Erythroblast (primary cell): ENCODE data around the gene PCDH15.

ENCODE experiments used
- DNase-seq, 2 experiments: peaks; one replicate each; lab custom pipeline; 2025; lab: John Stamatoyannopoulos, UW
- GATA1 ChIP-seq: IDR thresholded peaks from 2 replicates; pipeline ENCODE4 v1.6.1; 2011; ENCODE audit warnings: low read depth, mild to moderate bottlenecking, control low read depth, low read length, moderate library complexity
- POLR2A ChIP-seq: IDR thresholded peaks from 2 replicates; pipeline ENCODE4 v1.6.1; 2011; ENCODE audit warnings: mild to moderate bottlenecking, low read length

PCDH15 gene

DNA sequence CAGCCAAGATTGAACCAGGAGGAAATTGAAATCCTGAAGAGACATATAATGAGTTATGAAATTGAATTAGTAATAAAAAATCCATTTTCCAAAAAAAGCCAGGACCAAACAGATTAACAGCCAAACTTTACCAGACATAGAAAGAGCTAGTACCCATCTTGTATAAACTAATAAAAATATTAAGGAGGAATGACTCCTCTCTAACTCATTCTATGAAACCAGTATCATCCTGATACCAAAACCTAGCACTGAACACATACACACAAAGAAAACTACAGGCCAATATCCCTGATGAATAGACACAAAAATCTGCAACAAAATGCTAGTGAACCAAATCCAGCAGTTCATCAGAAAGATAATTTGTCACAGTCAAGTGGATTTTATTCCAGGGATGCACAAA is 140.6 kb downstream of the PCDH15 start:
- no peak for TF ChIP-seq POLR2A
- TF ChIP-seq GATA1: no peak
- no peak for DNase-seq

DNA sequence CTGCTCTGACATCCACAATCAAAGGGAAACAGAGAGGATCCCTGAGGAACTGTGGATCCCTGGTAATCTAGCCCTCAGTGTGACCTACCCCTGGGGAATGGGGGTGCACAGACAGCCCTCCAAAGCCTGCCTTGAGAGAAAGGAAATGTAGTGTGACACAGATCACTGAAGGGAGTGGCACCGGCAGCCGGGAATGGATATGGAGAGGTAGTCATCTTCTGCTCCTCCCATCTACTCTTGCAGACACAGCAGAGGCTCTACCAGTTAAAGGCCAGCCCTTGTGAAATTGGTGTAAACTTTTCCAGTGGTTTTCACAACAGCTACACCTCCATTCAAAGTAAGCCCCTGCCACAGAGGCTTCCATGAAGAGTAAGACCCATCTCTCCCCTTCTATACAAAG is 144.4 kb downstream of the PCDH15 start:
- TF ChIP-seq GATA1: no peak
- no peak for TF ChIP-seq POLR2A
- DNase-seq: no peak

DNA sequence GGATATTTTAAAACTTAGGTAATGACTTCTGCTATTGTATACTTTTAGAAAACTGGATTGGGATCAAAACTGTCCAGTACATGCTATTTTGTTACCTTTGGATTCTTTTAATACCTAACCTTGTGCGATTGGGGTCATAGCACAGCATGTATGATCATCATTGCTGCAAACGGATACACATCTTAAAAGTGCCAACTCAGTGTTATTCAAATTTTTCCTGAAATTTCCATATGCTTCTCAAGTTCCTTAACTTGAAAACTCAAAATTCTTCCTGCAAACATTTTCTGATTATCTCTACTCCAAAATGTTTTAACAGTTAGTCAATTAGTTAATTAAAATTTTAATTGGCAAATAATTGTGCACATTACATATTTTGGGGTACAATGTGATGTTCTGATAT is 147.5 kb downstream of the PCDH15 start:
- TF ChIP-seq GATA1 (no peak), POLR2A (no peak)
- DNase-seq: no peak

DNA sequence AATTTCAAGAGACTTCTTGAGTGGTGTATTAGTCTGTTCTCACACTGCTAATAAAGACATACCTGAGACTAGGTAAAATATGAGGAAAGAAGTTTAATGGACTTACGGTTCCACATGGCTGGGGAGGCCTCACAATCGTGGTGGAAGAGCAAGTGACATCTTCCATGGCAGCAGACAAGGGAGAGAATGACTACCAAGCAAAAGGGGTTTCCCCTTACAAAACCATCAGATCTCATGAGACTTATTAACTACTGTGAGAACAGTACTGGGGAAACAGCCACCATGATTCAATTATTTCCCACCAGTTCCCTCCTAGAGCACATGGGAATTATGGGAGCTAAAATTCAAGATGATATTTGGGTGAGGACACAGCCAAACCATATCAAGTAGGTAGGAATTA is 150.5 kb downstream of the PCDH15 start:
- DNase-seq: no peak
- TF ChIP-seq POLR2A (no peak), GATA1 (no peak)

DNA sequence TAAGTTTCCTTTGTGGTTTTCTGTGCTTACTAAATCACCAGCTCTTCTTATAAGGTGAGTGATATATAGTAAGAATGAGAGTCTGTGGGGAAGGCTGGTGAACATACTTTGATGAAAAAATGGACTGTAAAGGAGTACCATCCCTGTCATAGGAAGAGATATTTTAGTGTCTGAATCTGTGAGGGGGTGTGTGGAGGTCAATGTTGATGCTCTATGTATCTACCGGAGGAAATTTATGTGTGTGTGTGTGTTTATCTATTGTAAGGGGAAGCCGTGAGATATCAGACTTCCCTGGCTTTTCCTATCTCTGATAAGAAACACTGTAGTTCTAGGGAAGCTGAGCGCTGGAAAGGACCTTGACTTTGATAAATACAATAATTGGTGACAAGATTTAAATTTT is 179.0 kb downstream of the PCDH15 start:
- TF ChIP-seq GATA1 (no peak), POLR2A (no peak)
- no peak for DNase-seq

DNA sequence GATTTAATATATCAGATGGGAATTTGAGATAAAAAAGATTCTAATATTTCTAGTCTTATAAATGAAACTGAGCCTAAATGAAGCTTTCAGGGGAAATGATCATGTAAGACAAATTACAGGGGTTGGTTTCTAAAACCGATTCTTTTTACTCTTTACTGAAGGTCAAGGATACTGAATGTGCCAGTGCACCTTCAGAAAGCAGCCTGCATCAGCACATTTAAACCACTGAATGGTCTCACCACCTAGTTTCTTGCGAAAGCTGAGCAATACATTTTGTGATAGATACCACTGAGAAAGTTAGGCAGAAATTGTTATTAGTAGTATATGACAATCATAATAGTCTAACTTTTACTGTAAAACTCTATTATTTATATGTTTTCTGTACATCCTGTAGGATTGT is 180.7 kb downstream of the PCDH15 start:
- no peak for TF ChIP-seq GATA1
- no peak for TF ChIP-seq POLR2A
- DNase-seq: no peak

DNA sequence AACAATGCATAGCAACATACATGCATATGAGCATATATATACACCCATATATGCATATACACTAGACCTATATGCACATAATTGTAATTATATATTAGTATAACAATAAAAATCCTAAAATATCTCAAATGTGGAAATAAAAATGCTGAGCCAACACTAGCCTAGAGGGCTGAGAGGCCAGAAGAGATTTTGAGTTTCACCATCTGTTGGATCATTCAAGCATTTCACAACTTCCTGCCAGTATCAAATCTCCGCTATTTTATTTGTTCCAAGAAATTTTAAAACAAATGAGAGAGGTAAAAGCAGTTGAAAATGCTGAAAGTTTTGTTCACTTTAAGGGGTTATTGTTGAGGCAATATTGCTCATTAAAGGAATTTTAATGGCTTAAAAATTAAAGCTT is 187.0 kb downstream of the PCDH15 start:
- DNase-seq: no peak
- no peak for TF ChIP-seq GATA1
- TF ChIP-seq POLR2A: no peak

DNA sequence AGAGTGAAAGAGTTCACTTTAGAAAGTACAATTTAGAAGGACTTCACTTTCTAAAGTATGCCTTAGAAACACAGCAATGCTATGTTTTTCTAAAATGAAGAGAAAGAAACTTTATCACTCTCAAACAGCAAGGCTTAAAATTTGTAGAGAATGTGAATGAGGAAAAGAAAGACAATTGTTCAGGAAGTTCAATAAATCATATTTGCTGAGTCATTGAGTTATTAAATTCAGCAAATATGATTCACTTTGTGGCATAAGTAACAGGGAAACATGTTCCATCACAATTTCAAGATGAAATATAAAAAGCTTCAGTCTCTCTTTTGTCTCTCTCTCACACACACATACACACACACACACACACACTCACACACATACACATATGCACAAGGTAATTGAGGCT is 187.9 kb downstream of the PCDH15 start:
- TF ChIP-seq POLR2A (no peak), GATA1 (no peak)
- DNase-seq: no peak

DNA sequence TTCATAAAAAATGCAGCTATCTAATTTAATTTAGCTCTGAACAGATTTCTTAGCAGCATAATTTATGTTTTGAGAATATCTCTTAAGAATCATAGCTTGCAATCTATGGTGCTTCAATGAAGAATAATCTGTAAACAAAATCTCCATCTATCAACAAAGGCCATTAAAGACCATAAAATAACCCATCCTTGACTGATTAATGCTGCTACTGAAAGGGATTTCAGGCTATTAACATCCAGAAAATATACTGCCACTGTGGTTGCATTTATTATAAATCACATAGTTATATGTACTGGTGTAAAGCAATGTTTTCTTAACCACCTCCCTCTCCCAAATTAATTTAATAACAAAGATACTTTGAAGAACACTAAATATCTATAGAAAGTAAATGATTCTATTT is 191.6 kb downstream of the PCDH15 start:
- TF ChIP-seq GATA1: no peak
- no peak for TF ChIP-seq POLR2A
- DNase-seq: no peak

DNA sequence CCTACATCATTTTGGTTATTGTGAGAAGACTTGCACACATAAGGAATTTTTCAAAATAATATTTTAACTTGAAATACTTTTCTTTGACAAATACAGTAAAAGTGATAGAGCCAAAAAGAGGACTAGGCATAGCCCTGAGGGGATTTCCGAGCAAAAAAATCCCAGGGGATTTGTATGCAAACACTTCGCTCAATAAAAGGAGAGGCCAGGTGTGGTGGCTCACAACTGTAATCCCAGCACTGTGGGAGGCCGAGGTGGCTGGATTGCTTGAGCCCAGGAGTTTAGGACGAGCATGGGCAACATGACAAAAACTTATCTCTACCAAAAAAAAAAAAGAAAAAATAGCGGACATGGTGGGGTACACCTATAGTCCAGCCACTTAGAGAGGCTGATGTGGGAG is 193.0 kb downstream of the PCDH15 start:
- TF ChIP-seq GATA1: no peak
- no peak for DNase-seq

DNA sequence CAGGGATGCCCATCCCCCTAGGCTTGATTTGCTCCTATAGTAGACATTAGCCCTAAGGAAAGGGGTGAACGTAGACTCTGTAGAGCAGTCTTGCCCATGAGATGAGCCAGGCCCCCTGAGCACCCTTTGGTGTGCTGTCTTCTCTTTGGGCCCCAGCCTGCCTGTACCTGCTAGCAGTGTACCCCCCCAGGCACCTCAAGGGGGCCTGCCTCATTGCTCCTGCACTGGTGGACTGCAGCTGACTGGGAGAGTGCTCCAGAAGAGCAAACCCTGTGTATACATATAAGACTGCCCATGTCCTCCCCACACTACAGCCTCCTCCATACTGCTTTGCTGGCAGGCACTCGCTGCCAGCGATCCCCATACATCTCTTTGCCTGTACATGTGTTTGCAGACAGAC is 206.7 kb downstream of the PCDH15 start:
- TF ChIP-seq GATA1 (no peak), POLR2A (no peak)
- no peak for DNase-seq

DNA sequence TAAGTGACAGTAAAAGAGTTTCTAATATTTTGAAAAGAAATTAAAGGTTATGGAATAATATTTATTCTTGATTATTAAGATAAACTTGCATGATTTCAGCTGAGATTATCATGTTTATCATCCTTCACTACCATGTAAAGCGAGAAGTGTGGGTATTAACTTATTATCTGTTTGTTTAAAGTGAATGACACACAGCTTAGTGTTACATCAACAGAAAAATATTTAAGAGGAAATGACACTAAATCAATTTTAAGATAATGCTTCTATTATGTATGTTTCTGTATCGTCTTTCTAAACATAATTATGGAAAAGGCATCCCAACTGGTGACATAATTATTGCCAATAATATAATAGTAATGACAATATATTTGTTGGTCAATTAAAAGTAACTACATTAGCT is 213.1 kb downstream of the PCDH15 start:
- no peak for DNase-seq
- TF ChIP-seq GATA1 (no peak), POLR2A (no peak)

DNA sequence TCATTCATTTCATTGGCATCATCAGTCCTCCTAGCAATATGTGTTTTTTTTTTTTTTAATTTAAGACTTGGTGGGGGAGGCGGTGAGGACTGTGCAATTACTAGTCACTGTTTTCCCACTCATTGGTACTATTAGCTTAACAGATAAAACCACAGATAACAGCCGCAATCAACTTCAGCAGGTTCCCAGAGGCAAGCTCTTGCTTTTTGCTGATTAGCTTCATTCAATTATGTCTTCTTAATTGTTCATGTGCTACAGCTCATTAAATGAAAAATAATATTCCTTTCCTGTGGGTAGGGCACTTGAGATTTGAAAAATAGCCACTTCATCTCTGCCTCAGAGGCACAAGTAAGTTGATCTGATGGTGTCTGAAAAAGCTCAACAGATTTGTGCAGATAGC is 215.5 kb downstream of the PCDH15 start:
- no peak for DNase-seq
- no peak for TF ChIP-seq POLR2A
- no peak for TF ChIP-seq GATA1

DNA sequence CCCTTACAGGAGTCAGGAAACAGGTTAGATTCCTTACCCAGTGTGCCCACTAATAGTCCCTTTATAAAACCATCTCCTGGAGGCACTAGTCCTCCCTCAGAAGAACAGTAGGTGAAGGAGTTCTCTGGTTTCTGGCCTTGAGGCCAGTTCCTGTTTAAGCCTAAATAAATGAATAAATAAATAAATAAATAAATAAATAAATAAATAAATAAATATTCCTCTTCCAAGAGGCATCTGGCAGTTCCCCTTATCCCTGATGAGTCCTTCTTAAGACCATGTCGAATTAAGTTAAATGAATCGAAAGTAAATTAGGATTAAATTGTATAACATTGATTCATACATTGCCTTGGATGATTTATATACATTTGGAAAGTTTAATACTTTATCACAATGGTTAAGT is 223.3 kb downstream of the PCDH15 start:
- DNase-seq: no peak
- no peak for TF ChIP-seq GATA1

DNA sequence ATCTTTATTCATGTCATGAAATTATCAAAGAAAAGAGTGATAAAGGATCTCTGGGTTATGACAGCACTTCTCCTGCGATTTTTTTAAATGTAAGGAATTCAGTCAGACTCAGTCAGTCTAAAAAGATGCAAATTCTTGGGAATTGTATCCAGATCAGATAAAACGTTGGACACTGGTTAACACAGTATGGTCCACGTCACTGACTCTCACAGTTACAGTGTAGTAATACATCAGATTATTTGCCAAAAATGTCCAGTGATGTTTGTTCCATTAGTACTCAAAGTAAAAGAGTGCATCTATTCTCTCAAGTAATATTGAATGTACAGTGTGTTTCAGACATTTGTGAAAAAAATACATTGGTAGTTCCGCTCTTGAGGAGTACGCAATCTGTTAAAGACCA is 224.5 kb downstream of the PCDH15 start:
- DNase-seq: no peak
- no peak for TF ChIP-seq POLR2A

DNA sequence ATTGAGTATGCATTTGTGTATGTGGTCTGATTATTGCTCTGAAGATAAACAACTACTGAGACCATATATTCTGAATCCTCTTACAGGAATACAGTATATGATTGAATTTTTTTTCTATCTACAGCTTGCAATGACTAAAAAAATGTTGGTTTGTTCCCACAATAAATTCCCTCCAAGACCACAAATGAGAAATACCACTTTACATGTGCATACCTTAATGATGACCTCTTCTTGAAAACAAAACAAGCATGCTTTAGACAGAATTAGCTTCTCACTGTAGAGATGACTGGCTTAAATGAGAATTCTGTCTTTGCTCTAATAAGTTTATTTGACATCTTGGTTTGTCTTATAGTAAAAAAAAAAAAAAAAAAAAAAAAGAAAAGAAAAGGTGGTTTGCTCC is 241.5 kb downstream of the PCDH15 start:
- no peak for DNase-seq
- TF ChIP-seq GATA1 (no peak), POLR2A (no peak)
